ENCODE results near the gene ZNF385A.
A peak's percentile ranks its signal among the peaks of the same experiment; 100 is the strongest.

Gene ZNF385A

DNA sequence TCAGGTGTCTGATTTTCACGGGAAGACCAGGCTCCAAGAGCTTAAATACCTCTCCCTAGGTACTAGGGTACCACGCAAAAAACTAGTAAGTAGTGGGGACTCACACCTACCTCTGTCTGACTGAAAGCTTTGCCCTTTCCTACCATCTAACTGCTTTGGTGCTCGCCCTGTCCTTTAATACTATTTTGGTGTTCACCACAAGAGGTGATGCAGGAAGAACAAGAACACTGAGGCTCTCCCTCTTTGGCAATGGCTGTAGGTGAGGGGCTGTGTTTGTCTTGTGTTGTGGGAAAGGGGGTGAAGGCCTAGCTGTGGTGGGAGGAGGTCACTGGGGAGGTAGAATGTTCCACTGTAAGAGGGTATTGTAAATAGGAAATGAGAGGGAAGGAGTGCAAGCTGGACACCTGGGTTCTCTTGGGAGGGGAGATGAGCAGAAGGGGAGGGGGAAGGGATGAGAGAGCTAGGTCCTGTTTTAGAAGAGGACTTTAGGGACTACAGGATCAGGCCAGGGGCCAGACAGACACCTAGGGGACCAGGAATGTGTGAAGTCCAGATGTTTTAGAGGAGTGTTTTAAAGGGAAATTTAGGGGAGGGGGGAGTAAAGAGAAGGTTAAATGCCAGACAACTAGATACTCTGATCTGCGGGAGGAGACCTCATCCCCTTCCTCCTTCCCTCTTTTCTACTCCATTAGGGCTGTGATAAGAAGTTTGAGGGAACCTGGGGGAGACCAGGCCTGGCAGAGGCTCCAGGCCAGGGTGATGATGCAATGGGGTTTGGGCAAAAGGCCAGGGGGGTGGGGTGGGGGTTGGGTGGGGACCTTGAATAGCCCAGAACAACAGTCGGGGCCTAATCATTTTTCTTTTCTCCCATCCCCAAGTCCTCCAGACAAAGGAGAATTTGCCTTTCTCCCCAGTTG lies 32.4 kb upstream of the ZNF385A start:
- DNase-seq (ENCODE audit: low read depth, low spot score): no peak
- no peak for TF ChIP-seq CTCF (IDR thresholded peaks at IDR 0.05; ENCODE audit: low read depth, low read length)
- in situ Hi-C loops (cut with HindIII; ENCODE audit: low sequenced_read_pairs): no loop called here
- H3K4me3 ChIP-seq (ENCODE audit: low read depth, low read length): peak overlapping the region; percentile 94

DNA sequence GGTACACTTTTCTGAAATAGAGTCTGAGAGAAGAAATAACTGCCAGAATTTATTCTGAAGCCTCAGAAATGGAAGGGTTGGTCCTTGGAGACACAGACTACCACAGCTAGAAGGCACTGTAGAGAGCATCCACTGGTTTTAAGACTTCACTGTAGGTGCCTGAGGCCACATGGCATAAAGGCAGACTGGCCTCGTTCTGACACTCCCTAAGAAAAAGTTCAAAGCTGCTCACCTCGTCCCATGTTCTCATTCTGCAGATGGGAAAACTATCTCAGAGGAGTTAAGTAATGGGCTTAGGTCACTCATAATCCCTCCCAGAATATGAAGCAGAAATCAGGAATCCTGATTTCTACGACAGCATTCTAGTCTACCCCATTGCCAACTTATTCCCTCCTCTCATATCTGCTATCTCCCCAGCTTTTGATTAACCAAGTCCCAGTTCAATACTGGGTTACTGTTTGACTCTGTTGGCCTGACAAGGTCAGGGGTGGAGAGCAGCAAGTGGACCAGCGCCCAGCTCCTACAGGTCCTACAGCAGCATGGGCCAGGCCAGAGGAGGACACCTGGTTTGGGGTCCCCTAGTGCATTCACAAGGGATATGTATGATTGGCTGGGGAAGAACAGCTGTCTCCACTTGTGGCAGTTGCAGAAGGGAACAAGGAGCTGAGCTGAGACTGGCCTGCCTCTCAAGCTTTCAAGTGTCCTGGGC lies 30.8 kb upstream of the ZNF385A start:
- TF ChIP-seq CTCF (IDR thresholded peaks at IDR 0.05; ENCODE audit: low read depth, low read length): no peak
- no peak overlapping the region for H3K4me3 ChIP-seq (ENCODE audit: low read depth, low read length)
- no peak for DNase-seq (ENCODE audit: low read depth, low spot score)

GRCh38 chr12:54413284-54414190 lies 29.0 kb upstream of the ZNF385A start:
- DNase-seq (ENCODE audit: low read depth, low spot score): no peak
- no peak overlapping the region for H3K4me3 ChIP-seq (ENCODE audit: low read depth, low read length)
- in situ Hi-C loops (cut with HindIII; ENCODE audit: low sequenced_read_pairs): no loop called here
- TF ChIP-seq CTCF (IDR thresholded peaks at IDR 0.05; ENCODE audit: low read depth, low read length): no peak

More for the DNA sequence above, 30.8 kb upstream of the ZNF385A start:
- in situ Hi-C loops (cut with HindIII; ENCODE audit: low sequenced_read_pairs): no loop called here

- in situ Hi-C loops (cut with HindIII; ENCODE audit: low sequenced_read_pairs): no loop called here
- no peak overlapping the region for H3K4me3 ChIP-seq (ENCODE audit: low read depth, low read length)
Observed at GRCh38 chr12:54412786-54413185, 28.3 kb upstream of the ZNF385A start.

DNA sequence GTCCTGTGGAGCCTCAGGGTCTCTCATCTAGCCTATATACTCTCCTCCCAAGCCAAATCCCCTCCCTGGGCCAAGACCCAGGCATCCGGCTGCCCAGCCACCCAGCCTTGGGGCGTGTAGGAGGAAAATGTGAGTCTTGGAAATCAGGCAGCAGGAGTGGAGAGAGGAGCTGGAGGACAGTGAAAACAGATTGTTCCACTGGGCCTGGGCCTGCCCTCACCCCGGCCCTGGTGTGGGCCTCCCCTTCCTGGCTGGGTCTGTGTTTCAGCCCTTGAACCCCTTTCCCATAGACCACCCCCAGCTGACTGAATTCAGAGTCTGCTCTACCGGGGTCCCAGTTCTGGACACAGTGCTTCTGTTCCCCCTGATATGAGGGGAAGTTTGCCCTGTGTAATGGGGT lies 27.8 kb upstream of the ZNF385A start:
- H3K4me3 ChIP-seq (ENCODE audit: low read depth, low read length): no peak overlapping the region
- in situ Hi-C loops (cut with HindIII; ENCODE audit: low sequenced_read_pairs): no loop called here
- no peak for DNase-seq (ENCODE audit: low read depth, low spot score)
- no peak for TF ChIP-seq CTCF (IDR thresholded peaks at IDR 0.05; ENCODE audit: low read depth, low read length)

More at GRCh38 chr12:54412786-54413185, 28.3 kb upstream of the ZNF385A start:
- DNase-seq (ENCODE audit: low read depth, low spot score): no peak
- TF ChIP-seq CTCF (IDR thresholded peaks at IDR 0.05; ENCODE audit: low read depth, low read length): no peak
